OCI-M1 (cell line): ENCODE data around the gene OSCP1.
"Not testable (repeated sequence)": the region's sequence is repeated elsewhere in the genome, so short reads cannot be mapped to it uniquely, and the experiment has no call there.

Source experiments
- DNase-seq: peaks from one replicate; lab custom pipeline; 2025; lab: John Stamatoyannopoulos, UW

OSCP1 gene, protein sequence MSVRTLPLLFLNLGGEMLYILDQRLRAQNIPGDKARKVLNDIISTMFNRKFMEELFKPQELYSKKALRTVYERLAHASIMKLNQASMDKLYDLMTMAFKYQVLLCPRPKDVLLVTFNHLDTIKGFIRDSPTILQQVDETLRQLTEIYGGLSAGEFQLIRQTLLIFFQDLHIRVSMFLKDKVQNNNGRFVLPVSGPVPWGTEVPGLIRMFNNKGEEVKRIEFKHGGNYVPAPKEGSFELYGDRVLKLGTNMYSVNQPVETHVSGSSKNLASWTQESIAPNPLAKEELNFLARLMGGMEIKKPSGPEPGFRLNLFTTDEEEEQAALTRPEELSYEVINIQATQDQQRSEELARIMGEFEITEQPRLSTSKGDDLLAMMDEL

DNA sequence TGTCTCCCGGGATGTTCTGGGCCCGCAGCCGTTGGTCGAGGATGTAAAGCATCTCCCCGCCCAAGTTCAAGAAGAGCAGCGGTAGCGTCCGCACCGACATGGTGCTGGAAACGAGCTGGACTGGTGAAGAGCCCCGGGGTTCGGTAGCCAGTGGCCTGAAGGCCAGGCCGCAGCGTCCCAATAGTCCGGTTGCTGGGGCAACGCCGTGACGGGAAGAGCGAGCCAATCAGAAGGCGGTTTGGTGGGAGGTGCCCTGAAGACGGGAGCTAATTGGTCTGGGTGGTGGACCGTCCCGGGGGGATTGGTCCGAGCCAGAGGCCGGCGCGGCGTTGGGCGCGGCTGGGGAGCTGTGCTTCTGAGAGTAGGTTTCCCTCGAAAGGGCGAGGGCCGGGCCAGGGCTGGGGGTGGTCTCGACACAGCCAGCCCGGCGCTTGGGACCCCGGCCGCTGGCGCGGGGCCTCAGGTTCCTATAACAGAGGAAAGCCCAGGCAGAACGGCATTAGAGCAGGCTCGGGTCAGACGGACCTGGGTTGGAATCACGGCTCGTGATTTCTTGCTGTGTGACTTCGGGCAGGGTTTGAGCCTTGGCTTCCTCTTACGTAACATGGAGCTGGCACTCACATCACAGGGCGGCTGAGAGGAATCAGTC, at the start of gene OSCP1:
Gene OSCP1 (minus strand): TSS at position 182 of the 649 bp plus-strand sequence. CDS start 82 bp downstream, at position 100.
- no peak for DNase-seq

DNA sequence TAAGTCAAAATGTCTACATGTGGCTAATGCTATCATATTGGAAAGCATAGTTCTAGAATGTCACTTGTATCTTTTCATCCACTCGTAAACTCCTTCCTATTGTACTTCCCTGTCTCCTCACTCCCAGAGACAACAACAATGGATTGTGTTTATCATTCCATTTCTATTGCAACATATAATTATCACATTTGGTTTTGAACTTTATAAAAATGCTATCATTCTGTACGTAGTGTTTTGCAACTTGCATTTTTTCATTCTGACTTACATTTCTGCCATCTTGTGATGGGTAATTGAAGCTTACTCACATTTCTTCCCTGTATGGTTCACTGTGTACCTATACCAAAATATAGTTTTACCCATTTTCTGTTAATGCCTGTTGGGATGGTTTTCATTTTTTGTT, 47.0 kb upstream of the OSCP1 start:
- DNase-seq = no peak

DNA sequence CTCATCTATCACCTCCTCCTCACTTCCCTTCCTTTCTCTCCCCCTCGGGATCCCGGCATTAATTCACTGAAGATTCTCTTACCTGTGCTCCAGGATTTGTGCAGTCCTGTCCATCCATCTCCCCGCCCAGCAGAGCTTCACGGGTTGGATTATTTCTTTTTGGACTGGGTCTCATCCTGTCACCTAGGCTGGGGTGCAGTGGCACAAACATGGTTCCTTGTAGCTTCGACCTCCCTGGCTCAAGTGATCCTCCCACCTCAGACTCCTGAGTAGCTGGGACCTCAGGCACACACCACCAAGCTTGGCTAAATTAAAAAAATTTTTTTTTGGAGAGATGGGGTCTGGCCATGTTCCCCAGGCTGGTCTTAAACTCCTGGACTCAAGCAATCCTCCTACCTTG, 44.7 kb upstream of the OSCP1 start:
- DNase-seq = no peak

DNA sequence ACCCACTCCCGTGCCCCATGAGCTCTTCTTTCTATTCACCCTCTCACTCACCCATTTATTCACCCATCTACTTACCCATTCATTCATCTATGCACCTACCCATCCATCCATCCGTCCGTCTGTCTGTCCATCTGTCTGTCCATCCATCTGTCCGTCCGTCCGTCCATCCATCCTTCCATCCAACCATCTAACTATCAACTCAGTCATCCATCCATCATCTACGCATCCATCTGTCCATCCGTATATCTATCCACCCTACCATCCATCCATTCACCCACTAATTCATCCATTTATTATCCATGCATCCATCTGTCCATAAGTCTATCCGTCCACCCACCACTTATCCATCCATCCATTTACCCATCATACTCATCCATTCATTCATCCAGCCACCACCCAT, 43.3 kb upstream of the OSCP1 start:
- DNase-seq = no peak

DNA sequence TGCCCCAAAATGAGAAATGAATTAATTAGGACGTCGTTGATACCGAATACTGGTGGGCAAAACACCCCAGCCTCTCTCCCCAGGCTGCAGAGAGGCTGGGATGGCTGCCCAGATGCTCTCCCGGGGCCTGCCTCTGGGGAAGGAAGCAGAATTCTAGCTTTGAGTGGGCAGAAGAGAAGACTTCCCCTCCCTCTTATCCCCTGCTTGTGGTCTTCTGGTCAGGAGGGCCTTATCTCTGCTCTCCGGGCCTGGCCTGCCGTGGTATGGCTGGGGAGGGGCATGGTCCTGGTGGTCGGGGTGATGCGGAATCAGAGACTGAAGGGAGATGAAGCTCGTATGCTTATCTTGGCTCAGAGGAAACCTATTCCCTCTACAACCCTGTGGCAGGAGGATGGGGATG, 42.2 kb upstream of the OSCP1 start:
- peak; percentile 96 for DNase-seq

DNA sequence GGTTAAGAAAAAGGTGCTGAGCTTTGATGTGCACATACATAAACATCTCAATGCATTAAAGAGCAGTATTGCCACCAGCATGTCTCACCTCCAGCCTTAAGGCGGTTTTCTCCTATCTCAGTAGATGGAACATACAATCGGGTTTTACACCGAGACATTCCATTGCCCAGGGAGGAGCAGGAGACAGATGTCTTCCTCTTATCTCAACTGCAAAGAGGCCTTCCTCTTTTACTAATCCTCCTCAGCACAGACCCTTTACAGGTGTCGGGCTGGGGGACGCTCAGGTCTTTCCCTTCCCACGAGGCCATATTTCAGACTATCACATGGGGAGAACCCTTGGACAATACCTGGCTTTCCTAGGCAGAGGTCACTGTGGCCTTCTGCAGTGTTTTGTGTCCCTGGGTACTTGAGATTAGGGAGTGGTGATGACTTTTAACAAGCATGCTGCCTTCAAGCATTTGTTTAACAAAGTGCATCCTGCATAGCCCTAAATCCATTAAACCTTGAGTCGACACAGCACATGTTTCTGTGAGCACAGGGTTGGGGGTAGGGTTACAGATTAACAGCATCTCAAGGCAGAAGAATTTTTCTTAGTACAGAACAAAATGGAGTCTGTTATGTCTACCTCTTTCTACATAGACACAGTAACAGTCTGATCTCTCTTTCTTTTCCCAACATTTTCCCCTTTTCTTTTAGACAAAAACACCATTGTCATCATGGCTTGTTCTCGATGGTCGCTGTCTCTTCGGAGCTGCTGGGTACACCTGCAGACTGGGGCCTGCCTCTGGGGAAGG, 39.2 kb upstream of the OSCP1 start:
- DNase-seq = peak; percentile 27

DNA sequence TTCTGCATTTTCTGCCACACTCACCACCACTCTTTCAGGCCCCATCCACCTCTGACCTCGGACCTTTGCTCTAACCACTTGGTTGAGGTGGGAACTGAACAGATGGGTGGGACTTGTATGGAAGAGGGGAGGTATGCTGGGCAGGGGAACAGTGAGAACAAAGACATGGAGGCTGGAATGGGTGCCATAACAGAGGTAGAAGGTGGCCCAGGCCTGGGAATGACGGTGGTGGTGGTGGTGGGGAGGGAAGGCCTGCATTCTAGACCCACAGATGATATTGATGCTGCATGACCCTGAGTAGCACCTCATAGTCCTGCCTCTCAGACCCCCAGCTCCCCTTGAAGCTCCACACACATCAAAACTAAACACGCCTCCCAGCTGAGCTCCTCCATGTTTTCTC, 37.7 kb upstream of the OSCP1 start:
- DNase-seq = no peak

DNA sequence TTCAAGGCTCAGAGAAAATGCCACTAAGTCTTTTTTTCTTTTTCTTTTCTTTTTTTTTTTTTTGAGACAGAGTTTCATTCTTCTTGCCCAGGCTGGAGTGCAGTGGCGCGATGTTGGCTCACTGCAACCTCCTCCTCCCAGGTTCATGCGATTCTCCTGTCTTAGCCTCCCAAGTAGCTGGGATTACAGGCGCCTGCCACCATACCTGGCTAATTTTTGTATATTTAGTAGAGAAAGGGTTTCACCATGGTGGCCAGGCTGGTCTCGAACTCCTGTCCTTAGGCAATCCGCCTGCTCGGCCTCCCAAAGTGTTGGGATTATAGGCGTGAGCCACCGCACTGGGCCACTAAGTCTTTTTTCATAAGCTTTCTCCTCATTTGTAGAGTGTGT, 37.1 kb upstream of the OSCP1 start:
- DNase-seq = not testable (repeated sequence)

DNA sequence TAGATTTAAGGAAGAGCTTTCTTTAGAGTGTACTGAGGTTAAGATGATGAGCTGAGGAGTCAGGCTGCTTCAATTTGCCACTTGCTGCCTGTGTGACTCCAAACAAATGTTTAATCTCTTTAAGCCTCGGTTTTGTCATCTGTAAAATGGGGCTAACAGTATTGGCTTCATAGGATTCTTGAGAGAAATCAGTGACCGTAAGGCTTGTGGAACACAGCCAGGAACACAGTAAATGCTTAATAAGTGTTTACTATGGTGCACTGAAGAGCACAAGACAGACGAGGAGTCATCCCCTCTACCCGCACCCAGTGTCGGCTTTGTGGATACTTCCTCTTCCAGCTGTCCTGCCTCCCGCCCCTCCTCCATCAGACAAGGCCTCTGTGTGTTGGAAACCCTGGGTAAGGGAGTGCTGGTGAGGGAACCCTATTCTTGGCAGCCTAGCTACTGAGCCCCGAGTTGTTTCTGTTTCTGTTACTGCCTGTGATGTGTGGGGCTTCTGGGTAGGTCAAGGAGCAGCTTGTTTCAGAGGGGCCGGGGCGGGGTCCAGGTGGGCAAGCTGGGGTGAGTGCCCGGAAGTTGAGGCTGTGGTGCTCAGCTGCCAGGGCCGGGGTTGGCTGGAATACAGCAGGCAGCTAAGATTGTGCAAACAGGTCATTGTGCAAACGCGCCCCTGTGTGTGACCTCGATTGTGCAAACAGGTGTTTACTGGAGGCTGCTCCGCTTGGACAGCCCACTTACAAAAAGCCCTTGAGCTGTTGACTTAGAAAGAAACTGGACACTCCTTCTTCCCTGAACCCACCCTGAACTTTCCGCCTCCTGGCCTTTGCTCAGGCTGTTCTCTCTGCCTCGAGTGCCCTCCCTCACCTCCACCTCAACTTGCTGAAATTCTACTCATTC, 36.4 kb upstream of the OSCP1 start:
- DNase-seq = peak; percentile 83

DNA sequence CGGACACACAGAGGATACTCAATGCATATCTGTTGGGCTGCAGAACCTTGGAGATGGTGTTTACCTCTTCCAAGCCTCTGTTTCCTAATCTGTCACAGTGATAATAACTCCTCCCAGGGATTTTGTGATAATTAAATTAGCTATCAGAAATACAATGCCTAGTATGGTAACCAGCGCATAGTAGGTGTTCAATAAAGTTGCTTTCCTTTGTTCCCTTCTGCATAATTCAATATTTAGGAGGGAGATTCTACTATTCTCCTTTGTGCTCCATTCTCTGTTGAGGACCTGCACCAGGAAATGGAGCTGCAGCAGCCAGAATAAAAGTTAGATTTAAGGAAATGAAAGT, 35.8 kb upstream of the OSCP1 start:
- no peak for DNase-seq

DNA sequence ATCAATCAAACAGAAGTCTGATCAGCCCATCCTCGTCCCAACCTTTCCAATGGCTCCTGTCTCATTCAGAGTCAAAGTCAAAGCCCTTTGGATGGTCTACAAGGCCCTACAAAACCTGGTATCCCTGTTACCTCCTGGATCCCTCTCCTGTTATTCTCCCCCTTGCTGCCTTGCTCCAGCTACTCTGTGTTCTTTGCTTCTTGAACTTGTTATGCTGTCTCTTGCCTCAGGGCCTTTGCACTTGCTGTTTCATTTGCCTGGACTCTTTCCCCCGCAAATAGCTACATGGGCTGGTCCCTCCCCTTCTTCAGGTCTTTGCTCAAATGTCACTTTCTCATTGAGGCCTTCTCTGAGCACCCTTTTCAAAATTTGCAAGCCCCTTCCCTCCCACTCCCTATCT, 33.8 kb upstream of the OSCP1 start:
- no peak for DNase-seq

DNA sequence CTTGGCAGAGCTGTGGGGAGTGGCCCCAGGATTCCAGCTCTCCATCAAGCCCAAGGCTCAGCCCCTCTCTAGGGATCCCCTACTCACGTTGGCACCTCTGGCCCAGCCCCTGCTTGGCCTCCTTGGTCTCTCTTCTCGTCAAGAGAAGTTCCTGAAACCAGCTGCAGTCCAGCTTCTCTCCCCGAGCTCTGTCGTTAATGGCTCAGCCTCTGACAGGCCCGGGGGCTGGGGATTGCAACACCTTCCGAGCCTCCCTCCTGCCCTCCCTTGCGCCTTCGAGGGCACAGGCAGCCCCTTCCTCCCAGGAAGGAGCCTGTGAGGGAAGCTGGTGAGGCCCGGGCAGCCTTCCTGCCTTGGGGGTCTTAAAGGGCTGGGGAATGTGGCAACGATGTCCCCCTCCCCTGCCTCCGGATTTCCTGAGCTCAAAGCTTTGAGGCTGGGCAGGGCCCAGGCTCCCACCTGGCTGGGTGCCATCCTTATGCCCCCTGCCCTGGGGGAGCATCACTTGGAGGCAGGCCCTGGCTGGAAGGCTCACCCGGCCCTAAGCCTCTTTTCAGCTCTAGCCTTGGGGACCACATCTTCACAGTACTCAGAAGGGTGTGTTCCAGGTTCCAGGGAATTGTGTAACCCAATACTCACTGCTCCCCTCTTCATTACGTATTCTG, 32.6 kb upstream of the OSCP1 start, which contains the start of gene CSF3R:
Gene CSF3R (minus strand): TSS at position 190 of the 665 bp plus-strand sequence. CDS start 3,417 bp downstream, outside the sequence.
- DNase-seq = no peak

DNA sequence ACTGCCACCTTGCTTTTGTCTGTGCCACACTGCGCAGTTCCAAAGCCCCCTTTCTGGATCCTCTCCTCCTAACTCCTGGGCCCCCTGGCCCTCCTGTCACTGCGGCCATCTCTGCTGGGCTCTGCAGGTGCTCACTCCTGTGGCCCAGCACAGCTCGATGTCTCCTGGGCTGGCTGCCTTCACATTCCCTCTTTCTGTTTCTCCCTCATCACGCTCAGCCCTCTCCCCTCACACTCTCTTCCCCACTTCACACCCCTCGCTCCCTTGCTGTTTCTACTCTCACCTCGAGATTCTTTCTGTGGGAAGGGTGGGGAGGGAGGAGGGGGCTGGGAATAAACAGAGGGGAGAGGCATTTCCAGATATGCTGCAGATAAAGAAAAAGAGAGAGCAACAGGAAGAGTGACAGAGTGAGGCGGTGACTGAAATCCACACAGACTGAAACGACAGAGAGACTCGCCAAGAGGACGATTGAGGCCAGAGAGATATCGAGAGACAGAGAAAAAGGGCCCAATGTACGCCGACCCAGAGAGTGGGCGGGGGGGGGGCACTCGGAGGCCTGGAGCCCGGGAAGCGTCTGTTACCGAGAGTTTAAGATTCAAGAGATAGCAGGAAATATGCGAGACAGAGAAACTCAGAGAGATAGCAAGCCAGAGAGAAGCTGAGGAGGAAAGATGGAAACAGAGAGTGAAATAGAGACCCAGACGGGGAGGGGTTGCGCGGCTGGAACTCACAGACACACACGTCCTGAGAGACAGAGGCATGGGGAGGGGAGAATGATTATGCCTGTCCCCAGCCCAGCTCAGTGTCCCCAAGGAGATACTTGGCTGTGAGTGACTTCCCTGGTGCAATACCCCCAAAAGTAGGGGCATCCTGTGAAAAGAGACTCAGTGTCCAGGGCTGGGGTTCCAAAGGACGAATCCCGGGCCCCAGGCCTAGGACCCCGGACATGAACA, 31.8 kb upstream of the OSCP1 start:
- DNase-seq = peak; percentile 56

DNA sequence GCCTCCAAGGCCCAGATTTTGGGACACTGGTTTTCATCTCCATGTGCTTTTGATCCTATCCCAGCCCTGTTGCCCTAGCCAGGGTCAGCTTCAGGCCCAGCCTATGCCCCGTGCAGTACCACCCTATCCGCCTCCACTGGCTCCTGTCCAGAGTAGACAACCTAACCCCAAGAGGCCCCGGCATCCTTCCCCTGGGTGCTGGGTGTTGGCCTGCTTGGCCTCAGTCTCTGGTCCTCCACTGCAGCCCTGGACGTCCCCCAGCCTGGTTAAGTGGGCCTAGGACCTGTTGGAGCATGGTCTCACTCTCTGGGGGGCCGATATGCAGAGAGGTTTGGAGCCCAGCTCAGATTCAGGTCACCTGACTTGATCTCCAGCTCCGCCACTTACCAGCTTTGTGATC, 30.8 kb upstream of the OSCP1 start:
- no peak for DNase-seq

DNA sequence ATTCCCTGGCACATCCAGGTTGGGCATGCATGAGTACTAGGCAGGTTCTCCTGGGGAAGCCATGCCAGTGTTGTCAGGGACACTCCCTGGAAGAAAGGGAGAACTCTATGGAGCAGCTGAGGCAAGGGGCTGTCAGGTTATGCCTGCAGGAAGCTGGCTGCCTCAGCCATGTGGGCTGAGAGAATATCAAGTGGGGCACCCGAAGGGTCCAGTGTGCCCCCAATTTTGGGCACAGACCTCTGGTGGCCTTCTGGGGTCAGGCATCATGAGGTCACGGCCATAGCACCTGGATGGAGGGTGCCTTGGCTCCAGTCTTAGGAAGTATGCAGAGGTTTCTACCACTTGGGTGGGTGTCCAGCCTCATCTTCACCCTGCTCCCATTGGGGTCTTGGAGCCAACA, 29.9 kb upstream of the OSCP1 start:
- DNase-seq = no peak

DNA sequence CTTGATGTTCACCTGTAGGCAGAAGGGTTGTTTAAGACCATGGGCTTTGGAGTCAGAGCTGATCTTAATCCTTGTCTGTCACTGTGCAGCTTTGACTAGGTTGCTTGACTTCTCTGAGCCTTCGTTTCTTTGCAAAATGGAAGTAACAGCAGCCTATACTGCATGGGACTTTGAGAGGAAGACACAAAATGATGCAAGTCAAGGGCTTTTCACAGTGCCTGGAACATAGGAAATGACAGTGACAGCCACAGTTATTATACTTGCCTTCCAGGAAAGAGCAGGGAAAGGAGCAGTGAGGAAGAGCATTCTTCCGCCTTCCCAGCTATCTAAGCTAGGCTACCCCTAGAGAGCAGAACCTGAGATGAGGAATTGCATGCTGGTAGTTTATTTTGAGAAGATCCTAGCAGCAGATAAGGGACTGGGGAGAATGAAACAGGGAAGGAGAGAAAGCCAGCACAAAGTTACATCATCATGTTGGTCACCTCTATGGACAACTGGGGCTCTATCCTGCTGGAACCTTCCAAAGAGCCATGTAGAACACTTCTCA, 29.3 kb upstream of the OSCP1 start:
- DNase-seq = peak; percentile 74

DNA sequence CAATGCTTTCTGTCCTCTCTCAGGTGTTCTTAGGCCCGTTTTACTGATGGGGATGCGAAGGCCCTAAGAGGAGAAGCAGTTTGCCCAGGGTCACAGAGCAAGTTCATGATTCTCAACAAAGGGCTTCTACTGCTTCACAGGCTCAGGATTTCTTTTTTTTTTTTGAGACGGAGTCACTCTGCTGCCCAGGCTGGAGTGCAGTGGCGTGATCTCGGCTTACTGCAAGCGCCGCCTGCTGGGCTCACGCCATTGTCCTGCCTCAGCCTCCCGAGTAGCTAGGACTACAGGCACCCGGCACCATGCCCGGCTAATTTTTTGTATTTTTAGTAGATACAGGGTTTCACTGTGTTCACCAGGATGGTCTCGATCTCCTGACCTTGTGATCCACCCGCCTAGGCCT, 27.4 kb upstream of the OSCP1 start:
- DNase-seq = not testable (repeated sequence)

DNA sequence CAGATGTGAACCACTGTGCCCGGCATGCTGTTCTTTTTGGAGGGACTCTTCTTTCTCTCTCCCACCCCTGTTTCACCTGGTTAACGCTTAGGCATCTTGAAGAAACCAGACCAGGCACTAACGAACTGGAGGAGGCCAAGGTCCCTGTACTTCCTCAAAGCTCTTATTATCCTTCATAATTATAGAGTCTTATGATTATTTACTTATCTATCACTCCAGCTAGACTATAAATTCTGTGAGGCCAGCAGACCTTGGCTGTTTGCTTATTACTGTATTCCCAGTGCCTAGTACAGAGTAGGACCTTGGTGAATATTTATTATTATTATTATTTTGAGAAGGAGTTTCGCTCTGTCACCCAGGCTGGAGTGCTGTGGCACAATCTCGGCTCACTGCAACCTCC, 26.7 kb upstream of the OSCP1 start:
- DNase-seq = no peak

DNA sequence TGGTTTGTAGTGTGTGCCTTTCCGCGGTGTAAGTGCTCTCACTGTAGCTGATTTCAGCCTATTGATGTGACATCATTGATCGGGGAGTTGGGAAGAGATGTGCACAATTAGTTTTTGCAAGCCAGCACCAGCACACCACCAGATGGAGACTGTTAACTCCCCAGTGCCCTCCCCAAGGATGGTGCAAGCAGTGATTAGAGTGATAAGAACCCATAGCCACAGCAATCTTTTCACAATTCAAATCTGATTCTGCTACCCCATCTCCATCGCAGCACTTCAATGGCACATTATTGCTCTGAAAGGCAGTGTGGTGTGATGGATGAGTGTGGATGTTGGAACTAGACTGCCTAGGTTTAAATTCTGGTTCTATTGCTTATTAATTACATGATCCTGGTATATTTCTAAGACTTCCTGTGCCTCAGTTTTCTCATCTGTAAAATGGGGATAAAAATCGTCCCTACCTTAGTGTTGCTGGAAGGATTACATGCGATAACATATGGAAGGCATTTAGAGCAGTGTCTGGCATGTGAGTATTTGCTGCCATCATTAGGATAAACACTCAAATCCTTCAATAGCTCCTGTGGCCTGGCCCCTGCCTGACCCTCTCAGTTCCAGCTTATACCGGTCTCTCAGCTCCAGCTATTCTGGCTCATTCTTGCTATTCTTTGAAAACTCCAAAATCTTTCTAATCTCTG, 25.8 kb upstream of the OSCP1 start:
- DNase-seq = peak; percentile 13
